CD4-positive, alpha-beta T cell (primary cell): ENCODE measurements around the gene ALDH2. TPM values are rescaled to one million over a fixed set of nuclear protein-coding genes. Genes with fewer than 3 reads are reported as not detected.

Experiments used
- ATAC-seq: fragments of 200-7000 bp; cut with Tn5 transposase; one replicate; pipeline ENCODE4 v1.10.0; 2022; ENCODE audit warnings: mild to moderate bottlenecking; ENCODE audit not compliant: poor library complexity
- CTCF ChIA-PET: fragments of 350-600 bp; sonication (Branson Sonifier 250); formaldehyde crosslinking; loops from one replicate; lab custom pipeline; 2021; ENCODE audit warnings: antibody characterized with exemption, inconsistent platforms; lab: Charles Lee
- POLR2A ChIA-PET: fragments of 350-600 bp; sonication (Branson Sonifier 250); formaldehyde crosslinking; loops from one replicate; lab custom pipeline; 2021; ENCODE audit warnings: antibody characterized with exemption, inconsistent platforms; lab: Charles Lee
- DNase-seq, 14 experiments: peaks; one replicate each; pipeline ENCODE4 v3.0.0-alpha.2; 2013 to 2020; ENCODE audit warnings: mixed read lengths in 2 of 14
- H3K27ac ChIP-seq, 2 donors: one replicate each; pipeline versions ENCODE4 v1.5.1 to v1.7.0; 2013; ENCODE audit warnings: low read length in 2 of 2, low read depth in 1 of 2, mild to moderate bottlenecking in 1 of 2
- H3K27me3 ChIP-seq, 2 experiments: 1 replicate in 1 of 2; 2 replicates in 1 of 2; pipeline versions ENCODE4 v1.6.1 to v1.7.0; 2013; ENCODE audit warnings: low read length in 2 of 2, control low read depth in 1 of 2, mild to moderate bottlenecking in 1 of 2, moderate library complexity in 1 of 2; ENCODE audit not compliant: insufficient read depth in 2 of 2, control insufficient read depth in 1 of 2
- H3K36me3 ChIP-seq: one replicate; pipeline ENCODE4 v1.6.1; 2013; ENCODE audit warnings: low read length, control low read depth; ENCODE audit not compliant: insufficient read depth
- H3K4me1 ChIP-seq: one replicate; pipeline ENCODE4 v1.6.1; 2013; ENCODE audit warnings: low read length, control low read depth; ENCODE audit not compliant: insufficient read depth
- H3K4me3 ChIP-seq: one replicate; pipeline ENCODE4 v1.5.1; 2013; ENCODE audit warnings: mild to moderate bottlenecking, low read length, moderate library complexity
- H3K9me3 ChIP-seq, 2 experiments: 1 replicate in 1 of 2; 2 replicates in 1 of 2; pipeline versions ENCODE4 v1.6.1 to v1.7.0; 2013; ENCODE audit warnings: low read length in 2 of 2, mild to moderate bottlenecking in 2 of 2, control low read depth in 1 of 2, moderate library complexity in 1 of 2; ENCODE audit not compliant: control insufficient read depth in 1 of 2, insufficient read depth in 1 of 2
- H3K27ac Mint-ChIP-seq: one replicate; pipeline ENCODE4 v1.8.0; 2020; ENCODE audit warnings: mixed read lengths
- H3K27me3 Mint-ChIP-seq: one replicate; pipeline ENCODE4 v1.8.0; 2021; ENCODE audit warnings: mixed read lengths
- H3K36me3 Mint-ChIP-seq: one replicate; pipeline ENCODE4 v1.8.0; 2021; ENCODE audit warnings: low read depth, mixed read lengths
- H3K4me1 Mint-ChIP-seq: one replicate; pipeline ENCODE4 v1.8.0; 2021; ENCODE audit warnings: low read depth, mixed read lengths
- H3K4me3 Mint-ChIP-seq: one replicate; pipeline ENCODE4 v1.8.0; 2020; ENCODE audit warnings: mild to moderate bottlenecking, mixed read lengths
- H3K9me3 Mint-ChIP-seq: one replicate; pipeline ENCODE4 v1.8.0; 2020; ENCODE audit warnings: mixed read lengths
- intact Hi-C, 2 experiments: fragments of 100-400 bp; cut with DNase I in 1 of 2; cut with micrococcal nuclease in 1 of 2; formaldehyde crosslinking; loops; one replicate each; pipeline versions ENCODE4 v1.15.1 to v1.9.0; 2023 to 2025; cut with DNase I, micrococcal nuclease
- total RNA-seq, 174 experiments: library from RNA in 2 of 174; stranded (reverse) in 2 of 174; gene quantifications; one replicate each; pipeline ENCODE4 v1.2.3 and lab custom pipeline; 2021 to 2026
- TF ChIP-seq, protein P1 (sequence below): fragments of 200-600 bp; IDR thresholded peaks from one replicate; pipeline ENCODE4 v1.8.0; 2022; ENCODE audit warnings: antibody characterized with exemption, mild to moderate bottlenecking

Gene ALDH2
- total RNA-seq, 2 experiments from 2014 or later, result 2.0 to 2.1 TPM

- ATAC-seq, result no peak
- intact Hi-C loops, result no loop called here
- TF ChIP-seq, protein P1, sequence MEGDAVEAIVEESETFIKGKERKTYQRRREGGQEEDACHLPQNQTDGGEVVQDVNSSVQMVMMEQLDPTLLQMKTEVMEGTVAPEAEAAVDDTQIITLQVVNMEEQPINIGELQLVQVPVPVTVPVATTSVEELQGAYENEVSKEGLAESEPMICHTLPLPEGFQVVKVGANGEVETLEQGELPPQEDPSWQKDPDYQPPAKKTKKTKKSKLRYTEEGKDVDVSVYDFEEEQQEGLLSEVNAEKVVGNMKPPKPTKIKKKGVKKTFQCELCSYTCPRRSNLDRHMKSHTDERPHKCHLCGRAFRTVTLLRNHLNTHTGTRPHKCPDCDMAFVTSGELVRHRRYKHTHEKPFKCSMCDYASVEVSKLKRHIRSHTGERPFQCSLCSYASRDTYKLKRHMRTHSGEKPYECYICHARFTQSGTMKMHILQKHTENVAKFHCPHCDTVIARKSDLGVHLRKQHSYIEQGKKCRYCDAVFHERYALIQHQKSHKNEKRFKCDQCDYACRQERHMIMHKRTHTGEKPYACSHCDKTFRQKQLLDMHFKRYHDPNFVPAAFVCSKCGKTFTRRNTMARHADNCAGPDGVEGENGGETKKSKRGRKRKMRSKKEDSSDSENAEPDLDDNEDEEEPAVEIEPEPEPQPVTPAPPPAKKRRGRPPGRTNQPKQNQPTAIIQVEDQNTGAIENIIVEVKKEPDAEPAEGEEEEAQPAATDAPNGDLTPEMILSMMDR, result no peak
Measured at GRCh38 chr12:111784953-111785352, 18.2 kb downstream of the ALDH2 start.

GRCh38 chr12:111785651-111786050, 18.9 kb downstream of the ALDH2 start:
- Mint-ChIP-seq H3K27ac (no peak overlapping the region), H3K4me1 (no peaks in the 10 kb centered on the region), H3K36me3 (no peaks in the 10 kb centered on the region), H3K27me3 (no peaks in the 10 kb centered on the region), H3K4me3 (no peak overlapping the region), H3K9me3 (no peaks in the 10 kb centered on the region)
- TF ChIP-seq, protein P1, result no peak
- Histone ChIP-seq H3K4me1 (no peaks in the 10 kb centered on the region), H3K27ac (no peak overlapping the region), H3K9me3 (peaks cover 4 to 5% of the 10 kb centered on the region in 2 experiments), H3K27me3 (no peaks in the 10 kb centered on the region), H3K4me3 (no peak overlapping the region), H3K36me3 (no peaks in the 10 kb centered on the region)
- no peak for DNase-seq
- no peak for ATAC-seq
- intact Hi-C loops, result no loop called here
- POLR2A ChIA-PET, result no interaction called here
- CTCF ChIA-PET, result no interaction called here

More at GRCh38 chr12:111784953-111785352, 18.2 kb downstream of the ALDH2 start:
- no peaks in the 10 kb centered on the region for H3K36me3 ChIP-seq
- H3K4me1 ChIP-seq, result no peaks in the 10 kb centered on the region
- no peak overlapping the region for H3K27ac ChIP-seq
- DNase-seq, result no peak
- ChIA-PET POLR2A (no interaction called here), CTCF (no interaction called here)
- Mint-ChIP-seq H3K4me3 (no peak overlapping the region), H3K36me3 (no peaks in the 10 kb centered on the region), H3K27ac (no peak overlapping the region), H3K4me1 (no peaks in the 10 kb centered on the region), H3K9me3 (no peaks in the 10 kb centered on the region), H3K27me3 (no peaks in the 10 kb centered on the region)
- no peaks in the 10 kb centered on the region for H3K27me3 ChIP-seq
- H3K9me3 ChIP-seq, result peaks cover 4 to 5% of the 10 kb centered on the region in 2 experiments
- H3K4me3 ChIP-seq, result no peak overlapping the region

GRCh38 chr12:111788178-111788654, 21.5 kb downstream of the ALDH2 start:
- Mint-ChIP-seq H3K27ac (no peak overlapping the region), H3K4me1 (no peaks in the 10 kb centered on the region), H3K9me3 (no peaks in the 10 kb centered on the region), H3K4me3 (no peak overlapping the region), H3K36me3 (no peaks in the 10 kb centered on the region), H3K27me3 (no peaks in the 10 kb centered on the region)
- no peak overlapping the region for H3K4me3 ChIP-seq
- ATAC-seq (no peak), DNase-seq (peak in 1 of 14 experiments; percentile 9)
- H3K9me3 ChIP-seq, result no peaks in the 10 kb centered on the region
- CTCF ChIA-PET, result no interaction called here
- no peak overlapping the region for H3K27ac ChIP-seq
- H3K36me3 ChIP-seq, result no peaks in the 10 kb centered on the region
- intact Hi-C loops, result no loop called here
- TF ChIP-seq, protein P1, result no peak
- H3K27me3 ChIP-seq, result no peaks in the 10 kb centered on the region
- no peaks in the 10 kb centered on the region for H3K4me1 ChIP-seq
- POLR2A ChIA-PET, result no interaction called here
